ENCODE results near the gene ZP4. TPM values are rescaled to one million over a fixed set of nuclear protein-coding genes. Genes with fewer than 3 reads are reported as not detected.
A peak's percentile ranks its signal among the peaks of the same experiment; 100 is the strongest.

ZP4 gene
- total RNA-seq, 1 experiment from 2014 or later = not detected

GRCh38 chr1:237901299-237901934 lies 10.7 kb upstream of the ZP4 start:
- Histone ChIP-seq H2AFZ (ENCODE audit: low read length) (no peak overlapping the region), H3K4me2 (ENCODE audit: low read length) (no peak overlapping the region), H3K27ac (ENCODE audit: low read length) (no peak overlapping the region), H4K20me1 (ENCODE audit: low read length) (no peaks in the 10 kb centered on the region), H3K9me3 (ENCODE audit: low read length) (no peaks in the 10 kb centered on the region), H3K4me1 (ENCODE audit: insufficient read depth, low read length) (no peaks in the 10 kb centered on the region), H3K9me2 (replicated peaks; ENCODE audit: low read length) (no peaks in the 10 kb centered on the region), H3K9ac (ENCODE audit: low read length) (no peak overlapping the region), H3F3A (ENCODE audit: low read length, unreplicated experiment) (no peaks in the 10 kb centered on the region), H3K4me3 (ENCODE audit: low read length) (no peak overlapping the region), H3K27me3 (ENCODE audit: low read length) (no peaks in the 10 kb centered on the region), H3K79me2 (ENCODE audit: low read length) (no peaks in the 10 kb centered on the region), H3K36me3 (ENCODE audit: low read depth, low read length) (no peaks in the 10 kb centered on the region)
- intact Hi-C loops (cut with micrococcal nuclease) = no loop called here
- POLR2A ChIA-PET (ENCODE audit: unreplicated experiment) = no interaction called here
- peak; percentile 70; the same call in 1 of the 2 replicates for ATAC-seq
- TF ChIP-seq EZH2phosphoT487 (IDR thresholded peaks at IDR 0.05; ENCODE audit: borderline replicate concordance, low read length) (no peak), EZH2 (IDR thresholded peaks at IDR 0.05; ENCODE audit: low read length, unreplicated experiment) (no peak), CTCF (conservative IDR thresholded peaks at IDR 0.05; ENCODE audit: low read depth, low read length) (peak; percentile 62)
- no TSS peak for BruUV-seq (replicated peaks)
- CTCF ChIA-PET = interaction anchor here (0.7 kb wide), 1 partner anchor 228 kb away, joined by 4 read pairs; no protein-coding TSS in a partner anchor
- peak; percentile 49 for DNase-seq

GRCh38 chr1:237895630-237896029 lies 4.9 kb upstream of the ZP4 start:
- DNase-seq (no peak), ATAC-seq (no peak)
- BruUV-seq (replicated peaks) = no TSS peak
- Histone ChIP-seq H3K9me2 (replicated peaks; ENCODE audit: low read length) (no peaks in the 10 kb centered on the region), H3K9me3 (ENCODE audit: low read length) (no peaks in the 10 kb centered on the region), H3K27me3 (ENCODE audit: low read length) (no peaks in the 10 kb centered on the region), H3K4me1 (ENCODE audit: insufficient read depth, low read length) (no peaks in the 10 kb centered on the region), H3K4me2 (ENCODE audit: low read length) (no peak overlapping the region), H3K27ac (ENCODE audit: low read length) (no peak overlapping the region), H4K20me1 (ENCODE audit: low read length) (no peaks in the 10 kb centered on the region), H3F3A (ENCODE audit: low read length, unreplicated experiment) (no peaks in the 10 kb centered on the region), H3K4me3 (ENCODE audit: low read length) (no peak overlapping the region), H3K79me2 (ENCODE audit: low read length) (no peaks in the 10 kb centered on the region), H2AFZ (ENCODE audit: low read length) (no peak overlapping the region), H3K36me3 (ENCODE audit: low read depth, low read length) (no peaks in the 10 kb centered on the region), H3K9ac (ENCODE audit: low read length) (no peak overlapping the region)
- CTCF ChIA-PET = no interaction called here
- TF ChIP-seq CTCF (conservative IDR thresholded peaks at IDR 0.05; ENCODE audit: low read depth, low read length) = no peak
- TF ChIP-seq EZH2 (IDR thresholded peaks at IDR 0.05; ENCODE audit: low read length, unreplicated experiment) = no peak
- no peak for TF ChIP-seq EZH2phosphoT487 (IDR thresholded peaks at IDR 0.05; ENCODE audit: borderline replicate concordance, low read length)
- intact Hi-C loops (cut with micrococcal nuclease) = no loop called here
- POLR2A ChIA-PET (ENCODE audit: unreplicated experiment) = no interaction called here

GRCh38 chr1:237894131-237894530 lies 3.4 kb upstream of the ZP4 start:
- no peak for TF ChIP-seq EZH2 (IDR thresholded peaks at IDR 0.05; ENCODE audit: low read length, unreplicated experiment)
- TF ChIP-seq CTCF (conservative IDR thresholded peaks at IDR 0.05; ENCODE audit: low read depth, low read length) = no peak
- no peak for TF ChIP-seq EZH2phosphoT487 (IDR thresholded peaks at IDR 0.05; ENCODE audit: borderline replicate concordance, low read length)
- no peak overlapping the region for H2AFZ ChIP-seq (ENCODE audit: low read length)
- no peak overlapping the region for H3K27ac ChIP-seq (ENCODE audit: low read length)
- no peaks in the 10 kb centered on the region for H3K9me2 ChIP-seq (replicated peaks; ENCODE audit: low read length)
- BruUV-seq (replicated peaks) = no TSS peak
- H3K79me2 ChIP-seq (ENCODE audit: low read length) = no peaks in the 10 kb centered on the region
- ATAC-seq (no peak), DNase-seq (no peak)
- no peaks in the 10 kb centered on the region for H3K9me3 ChIP-seq (ENCODE audit: low read length)
- H3K4me3 ChIP-seq (ENCODE audit: low read length) = no peak overlapping the region
- H3F3A ChIP-seq (ENCODE audit: low read length, unreplicated experiment) = no peaks in the 10 kb centered on the region
- intact Hi-C loops (cut with micrococcal nuclease) = no loop called here
- H4K20me1 ChIP-seq (ENCODE audit: low read length) = no peaks in the 10 kb centered on the region
- no peaks in the 10 kb centered on the region for H3K4me1 ChIP-seq (ENCODE audit: insufficient read depth, low read length)
- H3K4me2 ChIP-seq (ENCODE audit: low read length) = no peak overlapping the region
- ChIA-PET CTCF (no interaction called here), POLR2A (ENCODE audit: unreplicated experiment) (no interaction called here)
- H3K9ac ChIP-seq (ENCODE audit: low read length) = no peak overlapping the region
- no peaks in the 10 kb centered on the region for H3K36me3 ChIP-seq (ENCODE audit: low read depth, low read length)
- no peaks in the 10 kb centered on the region for H3K27me3 ChIP-seq (ENCODE audit: low read length)
